Measurements from ENCODE around the gene TSPAN9. TPM values are rescaled to one million over a fixed set of nuclear protein-coding genes. Genes with fewer than 3 reads are reported as not detected.

The TSPAN9 gene
- total RNA-seq, 1 donor from 2014 or later, result 20.5 TPM

- TF ChIP-seq CTCF (conservative IDR thresholded peaks at IDR 0.05; ENCODE audit: low read depth, low read length), result no peak
- DNase-seq (ENCODE audit: low read depth), result no peak
- no peak overlapping the region for H3K4me3 ChIP-seq (ENCODE audit: low read depth, low read length)
These were observed 52.3 kb downstream of the TSPAN9 start for GRCh38 chr12:3129301-3130056.

- DNase-seq (ENCODE audit: low read depth), result no peak
- H3K4me3 ChIP-seq (ENCODE audit: low read depth, low read length), result peak overlapping the region; percentile 6
- TF ChIP-seq CTCF (conservative IDR thresholded peaks at IDR 0.05; ENCODE audit: low read depth, low read length), result no peak
These were observed 53.1 kb downstream of the TSPAN9 start for GRCh38 chr12:3130057-3130830.

GRCh38 chr12:3131129-3131528, 54.0 kb downstream of the TSPAN9 start:
- DNase-seq (ENCODE audit: low read depth), result no peak
- H3K4me3 ChIP-seq (ENCODE audit: low read depth, low read length), result no peak overlapping the region
- no peak for TF ChIP-seq CTCF (conservative IDR thresholded peaks at IDR 0.05; ENCODE audit: low read depth, low read length)

GRCh38 chr12:3132636-3133404, 55.6 kb downstream of the TSPAN9 start:
- no peak for TF ChIP-seq CTCF (conservative IDR thresholded peaks at IDR 0.05; ENCODE audit: low read depth, low read length)
- peak overlapping the region; percentile 6 for H3K4me3 ChIP-seq (ENCODE audit: low read depth, low read length)
- DNase-seq (ENCODE audit: low read depth), result no peak

GRCh38 chr12:3133405-3133783, 56.2 kb downstream of the TSPAN9 start:
- no peak overlapping the region for H3K4me3 ChIP-seq (ENCODE audit: low read depth, low read length)
- TF ChIP-seq CTCF (conservative IDR thresholded peaks at IDR 0.05; ENCODE audit: low read depth, low read length), result no peak
- DNase-seq (ENCODE audit: low read depth), result no peak

GRCh38 chr12:3134126-3134525, 56.9 kb downstream of the TSPAN9 start:
- no peak for TF ChIP-seq CTCF (conservative IDR thresholded peaks at IDR 0.05; ENCODE audit: low read depth, low read length)
- no peak overlapping the region for H3K4me3 ChIP-seq (ENCODE audit: low read depth, low read length)
- DNase-seq (ENCODE audit: low read depth), result no peak
